HepG2 (cell line): ENCODE data around the gene ANKRD35. TPM values are rescaled to one million over a fixed set of nuclear protein-coding genes. Genes with fewer than 3 reads are reported as not detected.
A peak's percentile ranks its signal among the peaks of the same experiment; 100 is the strongest.

Experiments used
- AGO1 ChIP-seq: fragments of 200-400 bp; formaldehyde crosslinking; IDR thresholded peaks from 2 replicates; pipeline ENCODE4 v1.6.1; 2017; ENCODE audit warnings: mild to moderate bottlenecking, low read depth, low read length, moderate library complexity; ENCODE audit not compliant: poor library complexity, severe bottlenecking
- ARNTL ChIP-seq: sonication (generic); formaldehyde crosslinking; IDR thresholded peaks from 2 replicates; pipeline ENCODE4 v1.4.0; 2020; ENCODE audit warnings: mild to moderate bottlenecking, missing genetic modification reagents
- CBFB ChIP-seq: sonication (generic); formaldehyde crosslinking; IDR thresholded peaks from 2 replicates; pipeline ENCODE4 v1.4.0; 2020; ENCODE audit warnings: missing genetic modification reagents
- ELF4 ChIP-seq: sonication (generic); formaldehyde crosslinking; IDR thresholded peaks from 2 replicates; pipeline ENCODE4 v1.5.0; 2020; ENCODE audit warnings: missing genetic modification reagents, mild to moderate bottlenecking, moderate library complexity, borderline replicate concordance
- GFI1 ChIP-seq: sonication (generic); formaldehyde crosslinking; IDR thresholded peaks from 2 replicates; pipeline ENCODE4 v1.5.0; 2020; ENCODE audit warnings: missing genetic modification reagents, mild to moderate bottlenecking, borderline replicate concordance
- HNRNPLL ChIP-seq: fragments of 200-400 bp; formaldehyde crosslinking; IDR thresholded peaks from 2 replicates; pipeline ENCODE4 v1.6.1; 2017; ENCODE audit warnings: mild to moderate bottlenecking, low read depth, low read length; ENCODE audit not compliant: poor library complexity, severe bottlenecking
- LRRFIP1 ChIP-seq: sonication (generic); formaldehyde crosslinking; conservative IDR thresholded peaks from 2 replicates; pipeline ENCODE4 v1.4.0; 2020; ENCODE audit warnings: missing genetic modification reagents
- MIER3 ChIP-seq: IDR thresholded peaks from 2 replicates; pipeline ENCODE4 v1.6.1; 2016; ENCODE audit warnings: missing compliant biosample characterization, borderline replicate concordance
- MTERF4 ChIP-seq: sonication (generic); formaldehyde crosslinking; IDR thresholded peaks from 2 replicates; pipeline ENCODE4 v1.8.0; 2023; ENCODE audit warnings: mild to moderate bottlenecking, missing genetic modification reagents
- MZF1 ChIP-seq: sonication (generic); formaldehyde crosslinking; IDR thresholded peaks from 2 replicates; pipeline ENCODE4 v1.8.1; 2023; ENCODE audit warnings: mild to moderate bottlenecking, missing genetic modification reagents, borderline replicate concordance
- PAF1 ChIP-seq: IDR thresholded peaks from 2 replicates; pipeline ENCODE4 v1.6.1; 2016; ENCODE audit warnings: missing genetic modification reagents, missing compliant biosample characterization
- PATZ1 ChIP-seq: sonication (generic); formaldehyde crosslinking; IDR thresholded peaks from 2 replicates; pipeline ENCODE4 v1.4.0; 2020; ENCODE audit warnings: missing genetic modification reagents
- PHF8 ChIP-seq: sonication (generic); formaldehyde crosslinking; IDR thresholded peaks from 2 replicates; pipeline ENCODE4 v1.5.0; 2020; ENCODE audit warnings: missing genetic modification reagents
- RBAK ChIP-seq: sonication (generic); formaldehyde crosslinking; IDR thresholded peaks from 2 replicates; pipeline ENCODE4 v1.5.1; 2020; ENCODE audit warnings: mild to moderate bottlenecking, missing genetic modification reagents
- SAFB2 ChIP-seq: sonication (generic); formaldehyde crosslinking; IDR thresholded peaks from 2 replicates; pipeline ENCODE4 v1.5.1; 2020; ENCODE audit warnings: missing genetic modification reagents, low read depth, mild to moderate bottlenecking, borderline replicate concordance
- SOX13 ChIP-seq, 3 experiments: fragments of 450-650 bp in 1 of 3; sonication (generic) in 1 of 3; formaldehyde crosslinking in 1 of 3; IDR thresholded peaks in 2 of 3; conservative IDR thresholded peaks in 1 of 3; 2 replicates each; pipeline versions ENCODE4 v1.5.0 to v1.6.1; 2016 to 2020; ENCODE audit warnings: antibody characterized with exemption in 1 of 3, mild to moderate bottlenecking in 1 of 3, missing compliant biosample characterization in 1 of 3, missing genetic modification reagents in 1 of 3, moderate library complexity in 1 of 3
- TERF1 ChIP-seq: sonication (generic); formaldehyde crosslinking; IDR thresholded peaks from 2 replicates; pipeline ENCODE4 v1.8.0; 2022; ENCODE audit warnings: mild to moderate bottlenecking, missing genetic modification reagents, moderate library complexity
- ZC3H13 ChIP-seq: sonication (generic); formaldehyde crosslinking; IDR thresholded peaks from 2 replicates; pipeline ENCODE4 v1.8.1; 2023; ENCODE audit warnings: mild to moderate bottlenecking, missing genetic modification reagents, moderate library complexity
- ZNF558 ChIP-seq: sonication (generic); formaldehyde crosslinking; IDR thresholded peaks from 2 replicates; pipeline ENCODE4 v1.9.0; 2022; ENCODE audit warnings: mild to moderate bottlenecking, missing genetic modification reagents, borderline replicate concordance
- ZNF713 ChIP-seq: sonication (generic); formaldehyde crosslinking; IDR thresholded peaks from 2 replicates; pipeline ENCODE4 v1.4.0; 2020; ENCODE audit warnings: mild to moderate bottlenecking, missing genetic modification reagents
- ZNF839 ChIP-seq: sonication (generic); formaldehyde crosslinking; IDR thresholded peaks from 2 replicates; pipeline ENCODE4 v1.4.0; 2020; ENCODE audit warnings: missing genetic modification reagents, mild to moderate bottlenecking, borderline replicate concordance
- polyA plus RNA-seq, 8 experiments: library from polyadenylated mRNA; depleted of rRNA in 3 of 8; stranded (reverse) in 7 of 8; unstranded in 1 of 8; fragments of >200 nt; fragmentation: Illumina TruSeq in 4 of 8; extraction: Trizol in 4 of 8; gene quantifications; 2 replicates each; pipeline versions ENCODE4 v1.2.1 to v1.2.3, GENCODE V29; 2011 to 2016; ENCODE audit warnings: low read depth in 4 of 8, missing spikeins in 1 of 8, mixed read lengths in 1 of 8; ENCODE audit not compliant: insufficient read depth in 1 of 8
- total RNA-seq, 5 experiments: library from RNA; depleted of rRNA; stranded (reverse); fragments of >200 nt; fragmentation: Illumina TruSeq; extraction: Trizol; gene quantifications; 2 replicates each; pipeline ENCODE4 v1.2.3, GENCODE V29; 2016; ENCODE audit warnings: low read depth in 1 of 5

ANKRD35 gene
- total and polyA plus RNA-seq, 2 of the 13 experiments (the other 11 are each of a cell fraction or from before 2014, with no cell fraction given), result 0.02 TPM; not detected in 1

- no peak for TF ChIP-seq PATZ1 (CRISPR knock-in tag)
- no peak for TF ChIP-seq ZNF839 (CRISPR knock-in tag)
- TF ChIP-seq SOX13 (IDR thresholded peaks at IDR 0.05), result no peak
- no peak for TF ChIP-seq SOX13 (CRISPR knock-in tag; conservative IDR thresholded peaks at IDR 0.05 in 1 of 2, IDR thresholded peaks at IDR 0.05 in 1 of 2)
- TF ChIP-seq ZC3H13 (CRISPR knock-in tag), result no peak; the same call in 1 of the 2 replicates
- TF ChIP-seq MTERF4 (CRISPR knock-in tag), result no peak
- TF ChIP-seq MZF1, result no peak
- peak; percentile 44; the same call in 1 of the 2 replicates for TF ChIP-seq CBFB (CRISPR knock-in tag)
- TF ChIP-seq HNRNPLL, result no peak
- TF ChIP-seq PAF1 (CRISPR knock-in tag), result no peak
- peak; percentile 62; the same call in 1 of the 2 replicates for TF ChIP-seq ARNTL (CRISPR knock-in tag)
- TF ChIP-seq GFI1 (CRISPR knock-in tag), result no peak
- TF ChIP-seq AGO1, result no peak
- no peak for TF ChIP-seq ZNF713 (CRISPR knock-in tag)
- no peak for TF ChIP-seq RBAK
- TF ChIP-seq LRRFIP1 (CRISPR knock-in tag), result no peak
- TF ChIP-seq ELF4 (CRISPR knock-in tag), result peak; percentile 86
- peak; percentile 95 for TF ChIP-seq PHF8 (CRISPR knock-in tag)
- TF ChIP-seq ZNF558, result no peak
- TF ChIP-seq TERF1 (CRISPR knock-in tag), result no peak
- peak; percentile 36; the same call in 1 of the 2 replicates for TF ChIP-seq MIER3 (CRISPR knock-in tag)
- TF ChIP-seq SAFB2 (CRISPR knock-in tag), result 0 out of 2 replicates have a peak, but pooled peaks have one; percentile 70
Observed at GRCh38 chr1:145927063-145927886, 41.6 kb upstream of the ANKRD35 start, which contains the start of gene RBM8A (continued).
